Keratinocyte (primary cell): ENCODE data around the gene PHF2.

Source experiments
- EZH2 ChIP-seq: IDR thresholded peaks from one replicate; pipeline ENCODE4 v1.6.1; 2012; ENCODE audit warnings: inconsistent platforms, mild to moderate bottlenecking, low read length, moderate library complexity
- TF ChIP-seq, protein P1 (sequence below), 3 experiments: IDR thresholded peaks in 1 of 3; conservative IDR thresholded peaks in 1 of 3; optimal IDR thresholded peaks in 1 of 3; 2 replicates in 2 of 3; 3 replicates in 1 of 3; pipeline versions ENCODE3 to v1.5.1; 2011; ENCODE audit warnings: low read length in 3 of 3, mild to moderate bottlenecking in 3 of 3, moderate library complexity in 2 of 3, control low read depth in 1 of 3, inconsistent platforms in 1 of 3; ENCODE audit not compliant: insufficient read depth in 2 of 3; ENCODE audit errors: extremely low read depth in 1 of 3

DNA sequence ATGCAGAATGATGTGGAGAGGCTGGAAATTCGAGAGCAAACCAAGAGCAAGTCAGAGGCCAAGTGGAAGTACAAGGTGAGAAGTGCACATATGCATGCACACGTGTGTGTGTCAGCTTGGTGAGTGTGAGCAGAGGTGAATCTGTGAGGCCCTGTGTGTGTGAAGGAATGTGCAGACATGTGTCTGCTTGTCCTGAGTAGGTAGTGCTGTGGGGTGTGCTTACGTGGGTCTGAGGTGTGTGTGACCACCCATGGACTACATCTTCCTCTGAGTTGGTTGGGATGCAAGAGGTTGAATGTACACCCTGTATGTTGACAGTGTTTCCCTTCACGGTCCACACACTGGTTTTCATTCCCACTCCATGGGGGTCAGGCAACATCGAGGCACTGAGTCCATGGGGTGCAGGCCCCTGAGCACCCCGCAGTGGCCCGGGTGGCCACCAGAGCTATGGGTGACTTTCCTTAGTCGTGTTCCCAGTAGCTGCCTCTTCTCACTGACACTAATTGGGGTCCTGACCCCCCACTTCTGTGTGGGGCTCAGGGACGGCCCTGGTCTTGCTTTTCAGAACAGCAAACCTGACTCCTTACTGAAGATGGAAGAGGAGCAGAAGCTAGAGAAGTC, 86.7 kb downstream of the PHF2 start:
- TF ChIP-seq, protein P1, sequence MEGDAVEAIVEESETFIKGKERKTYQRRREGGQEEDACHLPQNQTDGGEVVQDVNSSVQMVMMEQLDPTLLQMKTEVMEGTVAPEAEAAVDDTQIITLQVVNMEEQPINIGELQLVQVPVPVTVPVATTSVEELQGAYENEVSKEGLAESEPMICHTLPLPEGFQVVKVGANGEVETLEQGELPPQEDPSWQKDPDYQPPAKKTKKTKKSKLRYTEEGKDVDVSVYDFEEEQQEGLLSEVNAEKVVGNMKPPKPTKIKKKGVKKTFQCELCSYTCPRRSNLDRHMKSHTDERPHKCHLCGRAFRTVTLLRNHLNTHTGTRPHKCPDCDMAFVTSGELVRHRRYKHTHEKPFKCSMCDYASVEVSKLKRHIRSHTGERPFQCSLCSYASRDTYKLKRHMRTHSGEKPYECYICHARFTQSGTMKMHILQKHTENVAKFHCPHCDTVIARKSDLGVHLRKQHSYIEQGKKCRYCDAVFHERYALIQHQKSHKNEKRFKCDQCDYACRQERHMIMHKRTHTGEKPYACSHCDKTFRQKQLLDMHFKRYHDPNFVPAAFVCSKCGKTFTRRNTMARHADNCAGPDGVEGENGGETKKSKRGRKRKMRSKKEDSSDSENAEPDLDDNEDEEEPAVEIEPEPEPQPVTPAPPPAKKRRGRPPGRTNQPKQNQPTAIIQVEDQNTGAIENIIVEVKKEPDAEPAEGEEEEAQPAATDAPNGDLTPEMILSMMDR (optimal IDR thresholded peaks at IDR 0.05 in 1 of 3, IDR thresholded peaks at IDR 0.05 in 1 of 3, conservative IDR thresholded peaks at IDR 0.05 in 1 of 3; ENCODE audit: extremely low read depth in 1 of 3, insufficient read depth in 2 of 3, low read length in 3 of 3) = no peak
- TF ChIP-seq EZH2 = no peak
